Measurements from ENCODE around the gene KRT9.
A peak's percentile ranks its signal among the peaks of the same experiment; 100 is the strongest.
"Not testable (repeated sequence)": the region's sequence is repeated elsewhere in the genome, so short reads cannot be mapped to it uniquely, and the experiment has no call there.

Gene KRT9

DNA sequence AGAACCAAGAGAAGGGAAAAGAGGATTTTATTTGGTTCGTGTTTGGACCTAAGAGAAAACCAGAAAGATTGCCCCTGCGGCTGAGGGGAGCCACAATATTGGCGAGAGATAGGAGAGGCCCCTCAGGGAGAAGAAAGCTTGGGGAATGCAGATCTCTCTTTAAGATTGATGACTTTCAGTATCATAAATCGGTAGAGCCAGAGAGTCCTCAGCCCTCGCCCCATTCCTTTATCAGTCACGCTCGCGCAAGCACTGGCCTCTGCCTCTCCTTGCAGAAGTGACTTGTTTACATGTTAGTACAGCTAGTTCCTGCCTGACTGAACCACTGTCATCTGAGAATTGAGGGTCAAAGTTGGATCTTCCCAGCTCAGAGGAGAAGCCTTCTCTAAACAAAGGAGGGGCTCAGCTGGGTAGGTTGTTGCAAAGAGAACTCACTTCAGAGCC is 22.2 kb downstream of the KRT9 start:
- no peak overlapping the region for H3K4me3 ChIP-seq (ENCODE audit: low read length)
- no peak for DNase-seq (ENCODE audit: low read depth, low spot score)

DNA sequence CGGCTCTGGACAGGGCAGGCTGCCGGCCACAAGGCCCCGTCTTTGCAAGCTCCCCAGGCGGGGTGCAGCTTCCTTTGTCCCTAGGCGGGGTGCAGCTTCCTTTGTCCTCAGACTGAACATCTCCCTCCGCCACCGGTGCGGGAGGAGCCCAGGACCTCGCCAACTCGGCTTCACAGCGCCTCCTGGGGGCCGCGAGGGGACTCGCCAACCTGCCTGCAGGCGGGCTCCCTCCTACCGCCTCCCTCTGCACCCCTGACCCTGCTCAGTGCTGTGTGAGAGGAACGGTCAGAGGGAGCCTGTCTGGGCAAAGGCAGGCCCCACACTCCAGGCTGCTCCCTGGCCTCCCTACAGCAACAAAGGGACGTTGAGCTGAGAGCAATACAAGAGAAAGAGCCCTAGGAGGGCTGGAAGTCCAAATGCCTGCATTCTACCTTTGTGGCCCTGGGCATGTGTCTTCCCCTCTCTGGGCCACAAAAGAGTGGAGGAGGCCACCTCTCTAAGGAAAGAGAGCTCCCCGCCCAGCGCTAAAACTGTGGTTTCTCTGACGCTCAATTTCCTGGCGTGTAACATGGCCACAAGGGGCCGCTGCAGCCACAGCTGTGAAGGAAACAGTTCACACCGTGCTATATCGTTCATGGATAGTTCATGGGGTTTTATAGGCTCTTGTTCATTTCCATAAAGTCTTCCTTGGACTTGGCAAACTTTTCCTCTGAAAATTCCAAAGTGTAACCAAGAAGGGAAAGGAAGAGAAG is 22.8 kb downstream of the KRT9 start:
- DNase-seq (ENCODE audit: low read depth, low spot score) = peak; percentile 57
- H3K4me3 ChIP-seq (ENCODE audit: low read length) = no peak overlapping the region

DNA sequence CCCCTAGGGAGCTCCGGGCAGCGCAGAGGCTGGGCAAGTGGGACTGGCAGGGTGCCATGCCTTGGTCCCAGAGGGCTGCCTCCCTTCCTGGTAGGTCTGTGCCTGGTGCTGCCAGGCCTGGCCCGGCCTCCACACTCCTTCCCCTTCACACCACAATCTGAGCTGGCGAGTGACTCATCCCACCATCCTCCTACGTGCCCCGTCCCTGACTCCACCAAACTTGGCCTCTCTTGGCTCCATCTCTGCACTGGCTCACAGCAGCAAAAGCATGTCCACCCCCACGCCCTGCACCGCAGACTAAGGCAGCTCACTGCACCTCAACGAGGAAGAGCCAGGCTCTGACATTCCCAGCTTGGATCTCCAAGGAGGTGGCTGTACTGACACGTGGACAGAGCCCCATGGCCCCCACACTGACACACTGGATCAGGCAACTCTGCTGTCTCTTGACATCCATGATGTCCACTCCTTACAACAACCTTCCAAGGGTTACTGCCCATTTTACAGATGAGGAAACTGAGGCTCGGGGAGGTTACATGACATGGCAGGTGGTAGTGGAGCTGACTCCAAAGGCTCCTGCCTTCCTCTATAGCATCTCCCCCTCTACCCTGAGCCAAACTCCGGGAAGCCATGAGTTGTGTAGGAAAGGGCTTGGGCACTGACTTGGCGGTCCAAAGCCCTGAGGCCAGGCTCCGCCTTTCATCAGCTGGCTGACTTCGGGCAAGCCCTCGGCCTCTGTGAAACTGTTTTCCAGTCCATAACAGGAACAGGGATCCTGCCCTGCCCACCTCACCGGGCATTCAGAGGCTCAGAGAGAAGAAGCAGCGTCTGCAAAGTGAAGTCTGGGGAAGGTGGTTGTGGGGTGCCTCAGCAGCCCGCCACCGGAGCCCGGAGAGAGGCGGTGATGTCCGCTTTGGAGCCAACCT is 23.7 kb downstream of the KRT9 start:
- H3K4me3 ChIP-seq (ENCODE audit: low read length) = no peak overlapping the region
- DNase-seq (ENCODE audit: low read depth, low spot score) = no peak

DNA sequence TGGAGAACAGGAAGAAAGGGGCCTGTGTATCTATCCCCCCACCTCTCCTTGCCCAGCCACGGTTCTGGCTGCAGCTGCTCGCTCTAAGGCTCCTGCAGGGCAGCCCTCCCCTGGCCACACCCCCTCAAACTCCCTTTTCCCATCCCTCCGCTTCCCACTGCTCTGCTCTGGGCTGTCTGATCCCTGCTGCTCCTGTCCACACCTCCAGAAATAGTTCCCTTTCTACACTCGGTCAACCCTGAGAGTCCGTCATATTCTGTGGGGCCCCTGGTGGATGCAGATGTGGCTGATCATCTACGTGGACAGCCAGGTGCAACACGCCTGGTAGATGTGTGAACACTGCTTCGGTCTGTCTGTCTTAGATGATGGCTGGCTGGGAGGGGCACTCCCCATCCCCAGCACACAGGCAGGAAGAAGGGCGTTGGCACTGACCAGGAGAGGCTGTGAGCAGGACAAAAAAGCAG is 24.4 kb downstream of the KRT9 start:
- no peak overlapping the region for H3K4me3 ChIP-seq (ENCODE audit: low read length)
- DNase-seq (ENCODE audit: low read depth, low spot score) = no peak

DNA sequence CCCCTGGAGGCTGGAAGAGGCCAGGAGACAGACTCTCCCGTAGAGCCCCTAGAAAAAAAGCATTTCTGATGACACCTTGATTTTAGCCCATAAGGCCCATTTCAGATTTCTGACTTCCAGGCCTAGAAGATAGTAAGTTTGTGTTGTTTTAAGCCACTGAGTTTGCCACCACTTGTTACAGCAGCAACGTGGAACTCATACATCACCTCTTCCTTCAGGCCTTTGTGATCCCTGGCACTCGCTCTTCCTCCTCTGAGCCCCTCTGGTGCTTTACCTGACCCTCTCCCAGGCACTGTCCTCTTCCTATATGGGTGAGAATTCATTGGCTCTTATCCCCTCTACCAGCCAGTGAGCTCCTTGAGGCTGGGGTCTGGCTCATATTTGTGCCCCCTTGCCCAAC is 25.0 kb downstream of the KRT9 start:
- DNase-seq (ENCODE audit: low read depth, low spot score) = no peak
- no peak overlapping the region for H3K4me3 ChIP-seq (ENCODE audit: low read length)

DNA sequence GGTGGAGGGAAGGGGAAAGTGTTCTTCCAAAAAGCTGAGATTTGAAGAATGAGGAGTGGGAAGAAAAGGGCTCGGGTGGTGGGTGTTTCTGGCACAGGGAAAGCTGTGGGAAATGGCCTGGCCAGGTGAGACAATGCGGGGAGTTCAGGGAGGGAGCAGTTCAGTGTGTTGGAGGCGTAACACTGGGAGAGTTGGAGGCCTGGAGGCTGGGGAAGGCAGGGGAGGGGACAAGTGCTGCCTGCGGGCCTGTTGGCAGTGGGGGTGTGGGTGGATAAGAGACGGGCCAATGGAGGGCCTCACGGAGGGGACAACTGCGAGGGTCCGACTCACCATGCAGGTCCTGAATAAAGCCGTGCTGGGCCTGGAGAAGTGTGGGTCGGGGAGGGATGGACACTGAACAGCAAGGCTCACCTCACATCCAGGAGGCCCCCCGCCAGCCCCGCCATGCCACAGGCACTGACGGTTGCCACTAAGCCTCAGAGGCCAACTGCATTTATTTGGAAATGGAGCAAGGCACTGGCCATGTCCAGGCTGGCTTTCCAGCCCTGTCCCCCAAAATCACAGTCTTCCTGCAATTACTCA is 25.9 kb downstream of the KRT9 start:
- DNase-seq (ENCODE audit: low read depth, low spot score) = no peak
- no peak overlapping the region for H3K4me3 ChIP-seq (ENCODE audit: low read length)

- DNase-seq (ENCODE audit: low read depth, low spot score) = no peak
- no peak overlapping the region for H3K4me3 ChIP-seq (ENCODE audit: low read length)
These were observed 26.9 kb downstream of the KRT9 start for GRCh38 chr17:41544935-41545334.

DNA sequence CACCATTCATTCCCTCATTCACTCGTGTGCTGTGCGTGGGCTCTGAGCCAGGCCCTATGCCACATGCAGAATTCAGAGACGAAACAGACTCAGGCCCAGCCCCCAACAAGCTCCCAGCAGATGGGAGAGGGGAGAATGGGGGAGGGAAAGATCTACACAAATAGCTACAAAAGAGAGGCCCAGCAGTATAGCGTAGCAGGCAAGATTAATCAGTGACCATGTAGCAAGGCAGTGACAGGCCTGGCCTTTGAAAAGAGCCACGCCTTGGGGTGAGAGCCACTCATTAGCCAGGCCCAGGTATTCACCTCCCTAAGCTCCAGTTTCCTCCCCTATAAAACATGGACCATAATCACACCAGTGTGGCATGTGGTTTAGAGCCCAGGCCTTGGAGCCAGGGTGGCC is 27.4 kb downstream of the KRT9 start:
- H3K4me3 ChIP-seq (ENCODE audit: low read length) = no peak overlapping the region
- no peak for DNase-seq (ENCODE audit: low read depth, low spot score)

DNA sequence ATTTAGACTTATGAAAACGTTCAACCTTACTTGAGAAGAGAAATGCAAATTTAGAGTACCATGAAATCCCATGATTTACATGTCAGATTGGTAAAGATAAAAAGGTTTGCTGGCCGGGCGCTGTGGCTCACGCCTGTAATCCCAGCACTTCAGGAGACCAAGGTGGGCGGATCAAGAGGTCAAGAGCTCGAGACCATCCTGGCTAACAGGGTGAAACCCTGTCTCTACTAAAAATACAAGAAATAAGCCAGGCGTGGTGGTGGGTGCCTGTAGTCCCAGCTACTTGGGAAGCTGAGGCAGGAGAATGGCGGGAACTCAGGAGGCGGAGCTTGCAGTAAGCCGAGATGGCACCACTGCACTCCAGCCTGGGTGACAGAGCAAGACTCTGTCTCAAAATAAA is 29.1 kb downstream of the KRT9 start:
- not testable (repeated sequence) for DNase-seq (ENCODE audit: low read depth, low spot score); H3K4me3 ChIP-seq (ENCODE audit: low read length)

- H3K4me3 ChIP-seq (ENCODE audit: low read length) = no peak overlapping the region
- DNase-seq (ENCODE audit: low read depth, low spot score) = no peak
These were observed 29.5 kb downstream of the KRT9 start for GRCh38 chr17:41542357-41542756.

DNA sequence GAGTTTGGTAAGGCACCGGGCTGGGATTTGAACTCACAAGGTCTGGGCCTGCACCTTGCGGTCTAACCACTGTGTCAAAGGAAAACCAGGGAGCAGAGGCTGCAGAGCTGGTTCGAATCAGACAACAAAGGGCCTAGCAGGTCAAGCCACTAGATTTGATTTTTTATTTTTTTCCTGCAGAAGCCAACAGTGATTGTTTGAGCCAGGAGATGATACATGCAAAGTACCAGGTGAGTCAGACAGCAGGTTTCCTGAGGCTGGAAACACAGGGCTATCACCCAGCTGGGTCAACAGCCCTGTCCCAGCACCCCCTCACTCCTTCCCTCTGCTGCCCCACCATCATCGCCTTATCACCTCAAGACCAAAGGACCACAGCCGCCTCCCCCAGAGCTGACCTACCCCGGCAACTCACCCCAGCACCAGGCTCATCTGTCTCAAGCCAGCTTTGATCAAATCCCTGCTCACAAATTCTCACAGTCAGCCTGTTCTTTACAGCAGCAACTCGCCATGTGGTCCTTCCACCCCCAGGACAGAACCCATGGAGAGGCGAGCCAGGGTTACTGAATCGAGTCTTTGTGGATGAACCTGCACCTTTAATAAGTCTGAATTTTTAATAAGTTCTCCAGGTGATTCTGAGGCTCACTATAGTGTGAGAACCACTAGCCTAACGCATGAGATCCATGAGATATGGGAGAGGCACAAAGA is 30.8 kb downstream of the KRT9 start:
- no peak for DNase-seq (ENCODE audit: low read depth, low spot score)

GRCh38 chr17:41539979-41540701 is 31.7 kb downstream of the KRT9 start:
- no peak overlapping the region for H3K4me3 ChIP-seq (ENCODE audit: low read length)
- DNase-seq (ENCODE audit: low read depth, low spot score) = no peak

More for the DNA sequence above, 30.8 kb downstream of the KRT9 start:
- no peak overlapping the region for H3K4me3 ChIP-seq (ENCODE audit: low read length)

DNA sequence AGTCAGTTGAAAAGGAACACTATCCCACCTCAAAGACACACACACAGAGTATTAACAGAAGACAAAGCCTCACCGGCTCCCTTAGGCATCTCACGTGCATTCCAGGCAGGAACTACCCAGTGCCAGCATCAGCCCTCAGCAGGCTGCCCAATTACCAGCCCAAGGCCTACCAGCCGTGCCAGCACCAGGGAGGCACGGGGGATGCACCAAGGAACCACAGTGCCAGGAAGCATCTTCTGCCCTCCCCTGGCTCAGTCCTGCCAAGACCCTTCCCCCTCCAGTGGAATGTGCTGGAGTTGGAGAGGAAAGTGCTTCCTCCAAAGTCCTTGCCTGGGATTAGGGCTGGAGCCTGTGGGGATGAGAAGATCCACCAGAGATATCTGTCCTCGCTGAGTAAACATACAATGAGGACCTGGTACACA is 32.8 kb downstream of the KRT9 start:
- no peak for DNase-seq (ENCODE audit: low read depth, low spot score)
- H3K4me3 ChIP-seq (ENCODE audit: low read length) = no peak overlapping the region

DNA sequence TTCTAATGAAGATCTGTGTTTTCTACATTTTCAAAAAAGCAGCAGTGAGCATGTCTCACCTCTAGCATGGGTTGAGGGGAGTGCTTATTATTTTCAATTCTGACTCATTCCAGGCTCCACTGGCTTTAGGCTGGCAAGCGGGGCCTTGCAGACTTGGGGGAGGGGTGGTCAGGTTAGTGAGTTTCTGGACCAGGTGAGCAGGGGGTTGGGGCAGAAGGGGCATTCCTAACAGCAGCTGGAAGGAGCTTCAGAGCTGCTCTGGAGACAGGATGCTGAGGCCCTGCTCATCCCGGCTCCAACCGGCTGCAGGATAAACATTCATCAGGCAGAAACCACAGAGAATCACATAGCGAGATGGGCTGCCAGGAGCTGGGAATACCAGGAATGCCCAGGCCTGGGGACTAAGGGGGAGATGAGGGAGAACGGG is 33.3 kb downstream of the KRT9 start:
- no peak overlapping the region for H3K4me3 ChIP-seq (ENCODE audit: low read length)
- no peak for DNase-seq (ENCODE audit: low read depth, low spot score)

DNA sequence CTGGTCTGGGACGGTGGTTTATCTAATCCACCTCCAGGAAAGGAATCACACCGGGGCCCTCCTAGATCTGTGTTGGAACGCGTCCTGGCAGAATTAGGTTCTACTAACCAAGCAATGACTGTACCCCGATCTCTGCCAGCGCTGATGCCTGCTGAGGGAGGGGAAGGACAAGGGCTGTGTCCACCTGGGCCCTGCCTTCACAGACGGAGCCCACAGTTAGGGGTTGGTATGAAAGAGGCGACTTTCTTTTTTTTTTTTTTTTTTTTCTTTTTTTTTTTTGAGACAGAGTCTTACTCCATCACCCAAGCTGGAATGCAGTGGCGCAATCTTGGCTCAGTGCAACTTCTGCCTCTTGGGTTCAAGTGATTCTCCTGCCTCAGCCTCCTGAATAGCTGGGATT is 33.9 kb downstream of the KRT9 start:
- no peak overlapping the region for H3K4me3 ChIP-seq (ENCODE audit: low read length)
- no peak for DNase-seq (ENCODE audit: low read depth, low spot score)

DNA sequence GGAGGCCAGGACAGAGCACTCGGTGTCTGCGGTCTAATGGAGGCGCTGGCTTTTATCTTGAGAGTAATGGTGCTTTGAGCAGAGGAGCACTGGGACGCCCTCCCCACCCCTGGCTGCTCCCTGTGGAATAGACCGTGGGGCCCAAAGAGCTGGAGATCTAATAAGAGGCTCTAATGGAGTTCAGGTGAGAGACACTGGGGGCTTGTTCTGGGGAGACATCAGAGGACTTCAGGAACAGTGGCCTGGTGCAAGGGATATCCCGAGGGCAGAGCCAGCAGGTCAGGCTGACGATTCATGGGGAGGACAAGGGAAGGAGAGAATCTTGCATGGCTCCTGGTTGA is 34.3 kb downstream of the KRT9 start:
- no peak for DNase-seq (ENCODE audit: low read depth, low spot score)
- H3K4me3 ChIP-seq (ENCODE audit: low read length) = no peak overlapping the region

DNA sequence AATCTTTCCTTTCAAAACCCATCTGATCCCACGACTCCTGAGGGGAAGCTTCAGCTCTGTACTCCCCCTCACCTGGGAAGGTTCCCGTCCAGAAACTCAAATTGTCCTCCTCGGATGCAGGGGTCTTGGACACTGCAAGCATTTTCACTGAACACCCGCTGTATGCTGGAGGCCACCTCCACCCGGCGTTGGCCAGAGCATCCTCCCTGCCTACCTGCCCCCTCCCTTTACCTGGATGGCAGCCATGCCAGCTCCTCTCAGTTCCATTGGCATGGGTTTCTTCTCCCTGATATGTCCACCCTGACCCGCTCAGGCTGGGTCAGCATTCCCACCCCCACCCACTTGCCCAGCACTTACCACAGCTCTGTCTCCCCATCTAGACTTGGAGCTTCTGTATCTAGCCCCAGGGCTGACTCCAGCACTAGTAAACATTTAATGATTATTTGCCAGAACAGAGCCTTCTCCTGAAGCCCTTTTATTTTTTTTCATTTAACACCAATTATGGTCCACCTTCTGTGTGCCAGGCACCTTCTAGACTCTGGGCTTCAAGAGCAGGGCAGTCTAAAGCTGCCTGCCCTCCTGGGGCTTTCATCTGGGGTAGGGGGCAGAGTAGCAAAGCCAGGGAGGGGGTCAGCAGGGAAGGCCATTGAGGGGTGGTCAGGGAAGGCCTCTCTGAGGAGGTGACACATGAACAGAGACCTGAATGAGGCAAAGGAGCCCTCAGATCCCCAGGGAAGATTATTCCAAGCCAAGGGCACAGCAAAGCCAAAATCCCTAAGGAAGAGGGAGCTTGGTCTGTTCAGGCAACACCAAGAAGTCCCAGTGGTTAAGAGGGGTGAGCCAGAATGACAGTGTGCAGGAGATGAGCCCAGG is 34.9 kb downstream of the KRT9 start:
- no peak overlapping the region for H3K4me3 ChIP-seq (ENCODE audit: low read length)
- no peak for DNase-seq (ENCODE audit: low read depth, low spot score)

All from Jurkat, Clone E6-1 (cell line).